IMR-90 (cell line): ENCODE results near the gene SLITRK3.

Experiments used
- CTCF ChIP-seq: conservative IDR thresholded peaks from 2 replicates; pipeline ENCODE4 v1.5.1; 2012; ENCODE audit warnings: mild to moderate bottlenecking, low read depth, low read length, improper control_type of control experiment
- FOS ChIP-seq: fragments of 150-350 bp; IDR thresholded peaks from 2 replicates; pipeline ENCODE4 v1.6.1; 2016; ENCODE audit warnings: low read depth, low read length
- MAZ ChIP-seq: IDR thresholded peaks from 2 replicates; pipeline ENCODE4 v1.6.1; 2012; ENCODE audit warnings: low read depth, mild to moderate bottlenecking, low read length, improper control_type of control experiment, moderate library complexity, borderline replicate concordance
- MXI1 ChIP-seq: IDR thresholded peaks from 2 replicates; pipeline ENCODE4 v1.6.1; 2012; ENCODE audit warnings: low read depth, mild to moderate bottlenecking, low read length, moderate library complexity, borderline replicate concordance
- POLR2A ChIP-seq: IDR thresholded peaks from 2 replicates; pipeline ENCODE4 v1.6.1; 2012; ENCODE audit warnings: mild to moderate bottlenecking, low read depth, low read length
- RAD21 ChIP-seq: IDR thresholded peaks from 2 replicates; pipeline ENCODE4 v1.6.1; 2012; ENCODE audit warnings: low read length, improper control_type of control experiment
- RCOR1 ChIP-seq: IDR thresholded peaks from 2 replicates; pipeline ENCODE4 v1.6.1; 2012; ENCODE audit warnings: mild to moderate bottlenecking, low read length, improper control_type of control experiment; ENCODE audit not compliant: insufficient replicate concordance
- RFX5 ChIP-seq: IDR thresholded peaks from 2 replicates; pipeline ENCODE4 v1.8.0; 2012; ENCODE audit warnings: low read depth, mild to moderate bottlenecking, low read length, moderate library complexity
- SMC3 ChIP-seq: fragments of 150-350 bp; IDR thresholded peaks from 2 replicates; pipeline ENCODE4 v1.6.1; 2016; ENCODE audit warnings: low read depth, mild to moderate bottlenecking, antibody characterized with exemption, low read length, moderate library complexity
- USF2 ChIP-seq: fragments of 150-350 bp; IDR thresholded peaks from 2 replicates; pipeline ENCODE4 v1.6.1; 2017; ENCODE audit warnings: mild to moderate bottlenecking, antibody characterized with exemption, low read length, low read depth

- TF ChIP-seq POLR2A, result no peak
- no peak for TF ChIP-seq CTCF
- TF ChIP-seq SMC3, result no peak
- TF ChIP-seq FOS, result no peak
- TF ChIP-seq USF2, result no peak
- no peak for TF ChIP-seq RAD21
- no peak for TF ChIP-seq RFX5
- no peak for TF ChIP-seq RCOR1
- TF ChIP-seq MAZ, result no peak
- TF ChIP-seq MXI1, result no peak
Observed at GRCh38 chr3:165211721-165212120, 15.5 kb upstream of the SLITRK3 start.
